RWPE2 (cell line): ENCODE measurements around the gene ELP6.

Experiments used
- ATAC-seq: fragments of 200-7000 bp; cut with Tn5 transposase; 3 replicates; pipeline ENCODE4 v1.9.1; 2021; ENCODE audit warnings: low read depth
- DNase-seq: peaks from one replicate; pipeline ENCODE4 v3.0.0-alpha.2; 2020; ENCODE audit warnings: low spot score
- H3K27ac ChIP-seq: fragments of 450-650 bp; 2 replicates; pipeline ENCODE4 v1.5.1; 2017; ENCODE audit warnings: mild to moderate bottlenecking; ENCODE audit not compliant: poor library complexity, severe bottlenecking
- H3K27me3 ChIP-seq: fragments of 250-450 bp; sonication (Bioruptor Pico); 2 replicates; pipeline ENCODE4 v1.5.1; 2021; ENCODE audit warnings: mild to moderate bottlenecking, moderate library complexity; ENCODE audit not compliant: insufficient read depth, poor library complexity, severe bottlenecking
- H3K36me3 ChIP-seq: fragments of 250-450 bp; sonication (Bioruptor Pico); 2 replicates; pipeline ENCODE4 v1.5.1; 2020; ENCODE audit warnings: low read depth, mild to moderate bottlenecking, moderate library complexity
- H3K4me1 ChIP-seq: fragments of 250-450 bp; sonication (Bioruptor Pico); 2 replicates; pipeline ENCODE4 v1.5.1; 2021; ENCODE audit warnings: mild to moderate bottlenecking, moderate library complexity; ENCODE audit not compliant: insufficient read depth, poor library complexity, severe bottlenecking
- H3K4me3 ChIP-seq: fragments of 250-450 bp; sonication (Bioruptor Pico); 2 replicates; pipeline ENCODE4 v1.5.1; 2021; ENCODE audit warnings: mild to moderate bottlenecking, moderate library complexity; ENCODE audit not compliant: severe bottlenecking
- H3K9me3 ChIP-seq: fragments of 250-450 bp; sonication (Bioruptor Pico); 2 replicates; pipeline ENCODE4 v1.5.1; 2021; ENCODE audit warnings: mild to moderate bottlenecking, moderate library complexity; ENCODE audit not compliant: severe bottlenecking
- CTCF ChIP-seq: fragments of 450-650 bp; IDR thresholded peaks from one replicate; pipeline ENCODE4 v1.5.1; 2017; ENCODE audit warnings: mild to moderate bottlenecking, moderate library complexity; ENCODE audit not compliant: poor library complexity, severe bottlenecking

Gene ELP6

GRCh38 chr3:47513125-47513929 lies at the start of gene ELP6:
ELP6 (minus strand) TSS chr3:47513712; CDS start chr3:47513590, 122 bp downstream.
- TF ChIP-seq CTCF, result peak; percentile 40
- no peaks in the 10 kb centered on the region for H3K4me1 ChIP-seq
- peak; percentile 98 for ATAC-seq

GRCh38 chr3:47556351-47556750 lies 42.8 kb upstream of the ELP6 start:
- Histone ChIP-seq H3K27ac (no peak overlapping the region), H3K4me1 (no peaks in the 10 kb centered on the region), H3K4me3 (no peak overlapping the region), H3K9me3 (no peaks in the 10 kb centered on the region), H3K27me3 (no peaks in the 10 kb centered on the region), H3K36me3 (no peaks in the 10 kb centered on the region)
- ATAC-seq, result no peak
- TF ChIP-seq CTCF, result no peak
- DNase-seq, result no peak

More at GRCh38 chr3:47513125-47513929, at the start of gene ELP6:
- Histone ChIP-seq H3K36me3 (peaks cover 31% of the 10 kb centered on the region), H3K4me3 (peak within 1 kb of the TSS; percentile 68), H3K9me3 (no peaks in the 10 kb centered on the region), H3K27me3 (no peaks in the 10 kb centered on the region), H3K27ac (peak within 1 kb of the TSS; percentile 85)
- DNase-seq, result peak; percentile 96

GRCh38 chr3:47554335-47554734 lies 40.8 kb upstream of the ELP6 start:
- no peak for TF ChIP-seq CTCF
- H3K36me3 ChIP-seq, result no peaks in the 10 kb centered on the region
- no peaks in the 10 kb centered on the region for H3K27me3 ChIP-seq

GRCh38 chr3:47553407-47553806 lies 39.9 kb upstream of the ELP6 start:
- no peak overlapping the region for H3K4me3 ChIP-seq
- ATAC-seq, result no peak
- no peak for DNase-seq

More at GRCh38 chr3:47554335-47554734, 40.8 kb upstream of the ELP6 start:
- Histone ChIP-seq H3K4me1 (no peaks in the 10 kb centered on the region), H3K27ac (no peak overlapping the region), H3K4me3 (no peak overlapping the region), H3K9me3 (no peaks in the 10 kb centered on the region)
- ATAC-seq (no peak), DNase-seq (no peak)

More at GRCh38 chr3:47553407-47553806, 39.9 kb upstream of the ELP6 start:
- Histone ChIP-seq H3K4me1 (no peaks in the 10 kb centered on the region), H3K9me3 (no peaks in the 10 kb centered on the region), H3K27ac (no peak overlapping the region), H3K27me3 (no peaks in the 10 kb centered on the region), H3K36me3 (no peaks in the 10 kb centered on the region)
- no peak for TF ChIP-seq CTCF
